Fibroblast of the conjunctiva (primary cell): ENCODE data around the gene SEC22C.

Source experiments
- DNase-seq: peaks from one replicate; pipeline ENCODE4 v3.0.0-alpha.2; 2010; ENCODE audit warnings: low read depth

Gene SEC22C

GRCh38 chr3:42513121-42513520 is 68.6 kb downstream of the SEC22C start:
- no peak for DNase-seq

- DNase-seq: no peak
Observed at GRCh38 chr3:42511736-42512135, 70.0 kb downstream of the SEC22C start.

- DNase-seq: no peak
Observed at GRCh38 chr3:42511201-42511600, 70.6 kb downstream of the SEC22C start.

GRCh38 chr3:42510325-42510724 is 71.4 kb downstream of the SEC22C start:
- no peak for DNase-seq

- no peak for DNase-seq
Observed at GRCh38 chr3:42509111-42509510, 72.7 kb downstream of the SEC22C start.

- DNase-seq: no peak
Observed at GRCh38 chr3:42508562-42508961, 73.2 kb downstream of the SEC22C start.

GRCh38 chr3:42507761-42508335 is 73.9 kb downstream of the SEC22C start:
- no peak for DNase-seq

- DNase-seq: no peak
Observed at GRCh38 chr3:42507252-42507651, 74.5 kb downstream of the SEC22C start.

- DNase-seq: no peak
Observed at GRCh38 chr3:42505849-42506410, 75.8 kb downstream of the SEC22C start.

GRCh38 chr3:42505128-42505848 is 76.5 kb downstream of the SEC22C start:
- no peak for DNase-seq

GRCh38 chr3:42504334-42505127 is 77.2 kb downstream of the SEC22C start:
- no peak for DNase-seq

- no peak for DNase-seq
Observed at GRCh38 chr3:42503957-42504333, 77.8 kb downstream of the SEC22C start.

GRCh38 chr3:42503251-42503924 is 78.4 kb downstream of the SEC22C start:
- no peak for DNase-seq

GRCh38 chr3:42502429-42503250 is 79.1 kb downstream of the SEC22C start, which contains the start of gene VIPR1:
VIPR1 (plus strand) TSS chr3:42502643; CDS start chr3:42502736, 93 bp downstream.
- DNase-seq: no peak

GRCh38 chr3:42501681-42502428 is 79.9 kb downstream of the SEC22C start:
- DNase-seq: no peak

- no peak for DNase-seq
Observed at GRCh38 chr3:42501321-42501680, 80.5 kb downstream of the SEC22C start.

GRCh38 chr3:42500909-42501308 is 80.9 kb downstream of the SEC22C start:
- DNase-seq: no peak

- DNase-seq: no peak
Observed at GRCh38 chr3:42500091-42500490, 81.7 kb downstream of the SEC22C start.

GRCh38 chr3:42499478-42499871 is 82.3 kb downstream of the SEC22C start:
- no peak for DNase-seq

- no peak for DNase-seq
Observed at GRCh38 chr3:42498791-42499477, 82.8 kb downstream of the SEC22C start.
